Stimulated activated CD8-positive, alpha-beta memory T cell treated with anti-CD3 and anti-CD28 coated beads, Interleukin-4, amount 100 ng/mL, for 24 hours (primary cell): ENCODE measurements around the gene PPP2R3A.
"Not testable (repeated sequence)": the region's sequence is repeated elsewhere in the genome, so short reads cannot be mapped to it uniquely, and the experiment has no call there.

ENCODE experiments used
- DNase-seq: peaks from one replicate; pipeline ENCODE4 v3.0.0-alpha.2; 2020; ENCODE audit warnings: low read depth

Gene PPP2R3A

GRCh38 chr3:136149667-136150066, 184.1 kb downstream of the PPP2R3A start:
- DNase-seq: no peak

- no peak for DNase-seq
Observed at GRCh38 chr3:136151219-136151618, 185.7 kb downstream of the PPP2R3A start.

DNA sequence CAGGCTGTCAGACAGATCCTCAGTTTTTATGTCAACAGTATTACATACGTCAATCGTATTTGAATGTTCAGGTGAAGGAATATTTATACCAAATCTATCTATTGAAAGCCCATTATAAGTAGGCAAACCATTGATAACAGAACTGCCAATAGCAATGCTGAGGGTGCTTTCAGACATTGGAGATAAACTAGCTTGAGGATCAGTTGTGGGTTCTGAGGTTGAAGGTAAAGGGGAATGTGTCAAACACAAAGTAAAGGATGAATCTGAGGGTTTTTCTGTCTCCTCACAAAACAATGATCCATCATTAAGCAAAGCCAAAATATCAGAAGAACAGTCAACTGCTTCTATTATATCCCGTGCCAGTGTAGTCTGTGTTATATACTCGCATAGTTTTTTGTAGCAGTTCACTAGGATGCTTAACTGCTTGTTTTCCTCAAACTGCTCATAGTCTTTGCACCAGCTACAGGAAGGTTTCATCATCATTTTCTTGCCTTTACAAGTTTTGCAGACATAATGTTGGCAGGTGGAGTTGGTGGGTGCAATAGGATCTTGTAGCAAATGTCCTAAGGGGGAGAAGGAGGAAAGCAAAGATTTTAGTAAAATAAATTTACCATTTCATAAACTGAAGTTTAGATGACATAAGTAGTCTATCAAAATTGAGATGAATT, 186.8 kb downstream of the PPP2R3A start:
- no peak for DNase-seq

DNA sequence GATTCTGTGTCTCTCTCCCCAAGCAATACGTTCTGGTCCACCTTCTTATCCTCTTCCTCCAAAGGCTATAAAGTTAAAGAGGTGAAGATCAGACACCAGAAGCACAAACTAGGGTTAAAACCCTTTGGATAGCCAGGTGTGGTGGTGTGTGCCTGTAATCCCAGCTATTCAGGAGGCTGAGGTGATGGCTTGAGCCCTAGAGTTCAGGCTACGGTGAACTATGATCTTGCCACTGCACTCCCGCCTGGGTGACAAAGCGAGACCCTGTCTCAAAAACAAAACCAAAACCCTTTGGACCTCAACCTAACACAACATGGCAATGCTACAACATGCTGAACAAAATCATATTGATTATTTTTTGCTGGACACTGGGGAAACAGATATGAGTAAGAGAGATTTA, 187.4 kb downstream of the PPP2R3A start:
- no peak for DNase-seq

DNA sequence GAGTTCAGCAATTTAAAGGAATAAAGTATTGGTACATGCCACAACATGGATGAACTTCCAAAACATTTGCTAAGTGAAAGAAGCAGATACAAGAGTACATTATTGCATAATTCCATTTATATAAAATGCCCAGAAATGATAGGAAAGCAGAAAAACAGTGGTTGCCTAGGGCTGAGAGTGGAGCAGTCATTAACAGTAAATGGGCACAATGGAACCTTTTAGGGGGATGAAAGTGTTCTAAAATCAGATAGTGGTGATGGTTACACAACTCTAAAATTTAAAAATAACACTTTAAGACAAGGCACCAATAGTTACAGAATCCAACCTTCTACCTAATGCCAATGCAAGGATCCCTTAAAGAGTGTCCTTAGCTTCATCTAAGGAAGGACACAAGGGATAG, 196.0 kb downstream of the PPP2R3A start:
- no peak for DNase-seq

DNA sequence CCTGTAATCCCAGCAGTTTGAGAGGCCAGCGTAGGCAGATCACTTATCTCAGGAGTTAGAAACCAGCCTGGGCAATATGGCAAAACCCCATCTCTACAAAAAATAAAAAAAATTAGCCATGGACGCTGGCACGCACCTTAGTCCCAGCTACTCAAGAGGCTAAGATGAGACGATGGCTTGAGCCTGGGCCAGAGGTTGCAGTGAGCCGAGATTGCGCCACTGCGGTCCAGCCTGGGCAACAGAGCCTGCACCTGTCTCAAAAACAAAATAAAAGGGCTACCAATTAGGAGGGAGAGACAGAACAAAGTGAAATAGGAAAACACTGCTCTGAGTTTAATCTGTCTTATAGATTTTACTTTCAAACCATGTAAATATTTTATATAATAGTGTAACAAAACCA, 196.8 kb downstream of the PPP2R3A start:
- no peak for DNase-seq

- DNase-seq: not testable (repeated sequence)
Observed at GRCh38 chr3:136163607-136164006, 198.1 kb downstream of the PPP2R3A start.

- DNase-seq: no peak
Observed at GRCh38 chr3:136166507-136166906, 201.0 kb downstream of the PPP2R3A start.

GRCh38 chr3:136168236-136168635, 202.7 kb downstream of the PPP2R3A start:
- not testable (repeated sequence) for DNase-seq

DNA sequence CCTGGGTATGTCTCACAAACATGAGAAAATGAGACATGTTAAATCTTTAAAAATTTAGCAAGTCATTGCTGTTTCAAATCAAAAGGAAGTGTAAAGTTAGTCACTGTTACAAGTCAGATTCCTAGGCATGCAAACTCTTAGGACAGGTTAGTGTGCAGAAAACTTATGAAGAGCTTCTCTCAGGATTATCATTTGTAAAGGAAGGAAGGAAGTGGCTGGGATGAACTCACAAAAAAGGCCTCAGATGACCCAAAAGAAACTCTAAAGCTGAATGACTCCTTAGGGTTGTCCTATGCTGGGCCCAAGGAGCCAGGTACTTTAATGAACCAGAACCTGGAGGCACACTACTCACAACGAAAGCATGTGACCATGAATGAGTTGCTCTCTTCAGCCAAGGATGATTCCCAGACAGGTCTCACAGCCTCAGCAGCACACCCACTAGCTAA, 205.6 kb downstream of the PPP2R3A start:
- no peak for DNase-seq

GRCh38 chr3:136173939-136174490, 208.5 kb downstream of the PPP2R3A start:
- DNase-seq: no peak

GRCh38 chr3:136177876-136178275, 212.3 kb downstream of the PPP2R3A start:
- DNase-seq: no peak

DNA sequence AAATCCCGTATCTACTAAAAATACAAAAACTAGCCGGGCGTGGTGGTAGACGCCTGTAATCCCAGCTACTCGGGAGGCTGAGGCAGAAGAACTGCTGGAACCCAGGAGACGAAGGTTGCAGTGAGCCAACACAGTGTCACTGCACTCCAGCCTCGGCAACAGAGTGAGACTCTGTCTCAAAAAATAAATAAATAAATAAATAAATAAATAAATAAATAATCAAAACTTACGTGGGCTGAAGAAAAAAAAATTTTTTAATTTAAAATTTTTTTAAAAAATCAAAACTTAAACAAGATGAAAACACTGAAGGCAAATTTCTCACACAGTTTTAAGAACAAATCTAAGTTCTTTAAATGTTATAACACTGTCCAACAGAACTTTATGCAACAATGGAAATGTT, 216.2 kb downstream of the PPP2R3A start:
- DNase-seq: no peak

DNA sequence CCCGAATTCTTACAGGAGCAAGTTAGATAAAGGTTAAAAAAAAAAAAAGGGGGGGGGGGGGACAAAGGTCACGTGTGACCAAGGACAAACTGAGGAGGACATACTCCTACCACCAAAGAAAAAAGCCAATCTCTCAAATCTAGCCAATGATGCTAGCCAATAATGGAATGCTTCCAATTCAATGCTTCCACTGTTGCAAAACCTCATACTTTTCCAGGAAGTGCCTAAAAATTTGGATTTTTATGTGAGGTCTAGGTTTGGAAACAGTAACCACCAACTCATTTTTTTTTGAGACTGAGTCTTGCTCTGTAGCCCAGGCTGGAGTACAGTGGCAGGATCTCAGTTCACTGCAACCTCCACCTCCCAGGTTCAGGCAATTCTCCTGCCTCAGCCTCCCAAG, 219.2 kb downstream of the PPP2R3A start:
- no peak for DNase-seq

- no peak for DNase-seq
Observed at GRCh38 chr3:136186344-136186743, 220.8 kb downstream of the PPP2R3A start.

DNA sequence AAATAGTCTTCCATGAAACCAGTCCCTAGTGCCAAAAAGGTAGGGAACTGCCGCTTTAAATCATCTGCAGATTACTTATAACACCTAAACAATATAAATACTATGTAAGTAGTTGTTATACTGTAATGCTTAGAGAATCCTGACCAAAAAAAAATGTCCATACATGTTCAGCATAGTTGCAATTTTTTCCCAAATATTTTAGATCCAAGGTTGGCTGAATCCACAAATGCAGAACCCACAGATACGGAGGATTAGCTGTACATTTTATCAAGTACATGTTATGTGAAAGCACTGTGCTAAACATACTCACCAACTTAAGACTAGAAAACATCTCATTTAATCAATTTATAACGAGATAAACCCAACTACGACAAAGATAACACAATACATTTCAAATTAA, 221.3 kb downstream of the PPP2R3A start:
- no peak for DNase-seq

DNA sequence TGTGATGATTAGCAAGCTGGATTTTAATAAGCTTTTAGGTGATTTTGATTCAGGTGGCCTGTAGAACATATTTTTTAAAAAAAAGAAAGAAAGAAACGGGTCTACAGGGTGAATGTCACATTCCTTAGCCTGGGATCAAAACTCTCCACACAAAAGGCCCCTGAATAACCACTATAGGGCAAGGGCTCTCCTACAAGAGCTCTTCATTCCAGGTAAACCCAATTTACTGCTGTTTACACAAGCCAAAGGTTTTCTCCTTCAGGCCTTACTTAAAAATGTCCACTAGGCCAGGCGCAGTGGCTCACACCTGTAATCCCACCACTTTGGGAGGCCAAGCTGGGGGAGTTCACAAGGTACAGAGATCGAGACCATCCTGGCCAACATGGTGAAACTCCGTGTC, 222.3 kb downstream of the PPP2R3A start:
- no peak for DNase-seq

- no peak for DNase-seq
Observed at GRCh38 chr3:136189043-136189442, 223.5 kb downstream of the PPP2R3A start.

DNA sequence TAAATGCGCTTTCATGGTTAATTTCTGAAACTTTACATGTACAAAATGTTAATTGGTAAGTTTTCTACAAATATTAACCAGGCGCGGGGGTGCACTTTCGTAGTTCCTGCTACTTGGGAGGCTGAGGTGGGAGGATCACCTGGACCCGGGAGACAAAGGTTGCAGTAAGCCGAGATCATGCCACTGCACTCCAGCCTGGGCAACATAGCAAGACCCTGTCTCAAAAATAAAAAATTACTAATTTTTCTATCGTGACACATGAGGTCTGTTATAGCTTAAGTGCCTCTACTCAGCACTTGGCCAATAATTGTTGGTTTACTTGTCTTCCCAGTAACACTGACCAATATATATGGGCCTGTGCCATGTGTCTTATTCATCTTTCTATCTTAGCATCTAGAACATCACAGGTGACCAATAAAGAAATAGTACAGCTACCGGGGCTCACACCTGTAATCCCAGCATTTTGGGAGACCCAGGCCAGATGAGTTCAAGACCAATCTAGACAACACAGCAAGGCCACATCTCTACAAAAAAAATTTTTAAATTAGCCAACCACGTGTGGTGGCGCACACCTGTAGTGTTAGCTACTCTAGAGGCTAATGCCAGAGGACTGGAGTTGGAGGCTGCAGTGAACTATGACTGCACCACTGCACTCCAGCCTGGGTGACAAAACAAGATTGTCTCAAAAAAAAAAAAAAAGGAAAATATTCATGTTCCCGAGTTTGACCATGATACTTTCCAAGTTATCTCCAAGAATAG, 224.5 kb downstream of the PPP2R3A start:
- no peak for DNase-seq

DNA sequence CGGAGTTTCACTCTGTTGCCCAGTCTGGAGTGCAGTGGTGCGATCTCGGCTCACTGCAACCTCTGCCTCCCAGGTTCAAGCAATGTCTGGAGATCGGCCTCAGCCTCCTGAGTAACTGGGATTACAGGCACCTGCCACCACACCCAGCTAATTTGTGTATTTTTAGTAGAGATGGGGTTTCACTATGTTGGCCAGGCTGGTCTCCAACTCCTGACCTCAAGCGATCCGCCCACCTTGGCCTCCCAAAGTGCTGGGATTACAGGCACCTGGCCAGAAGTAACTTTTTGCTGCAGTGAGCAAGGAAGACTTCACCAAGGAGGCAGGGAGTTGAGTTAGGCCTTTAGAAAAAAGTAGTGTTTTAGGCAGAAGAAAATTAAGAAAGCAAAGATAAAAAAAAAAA, 226.7 kb downstream of the PPP2R3A start:
- DNase-seq: not testable (repeated sequence)

- DNase-seq: no peak
Observed at GRCh38 chr3:136192831-136193230, 227.3 kb downstream of the PPP2R3A start.

DNA sequence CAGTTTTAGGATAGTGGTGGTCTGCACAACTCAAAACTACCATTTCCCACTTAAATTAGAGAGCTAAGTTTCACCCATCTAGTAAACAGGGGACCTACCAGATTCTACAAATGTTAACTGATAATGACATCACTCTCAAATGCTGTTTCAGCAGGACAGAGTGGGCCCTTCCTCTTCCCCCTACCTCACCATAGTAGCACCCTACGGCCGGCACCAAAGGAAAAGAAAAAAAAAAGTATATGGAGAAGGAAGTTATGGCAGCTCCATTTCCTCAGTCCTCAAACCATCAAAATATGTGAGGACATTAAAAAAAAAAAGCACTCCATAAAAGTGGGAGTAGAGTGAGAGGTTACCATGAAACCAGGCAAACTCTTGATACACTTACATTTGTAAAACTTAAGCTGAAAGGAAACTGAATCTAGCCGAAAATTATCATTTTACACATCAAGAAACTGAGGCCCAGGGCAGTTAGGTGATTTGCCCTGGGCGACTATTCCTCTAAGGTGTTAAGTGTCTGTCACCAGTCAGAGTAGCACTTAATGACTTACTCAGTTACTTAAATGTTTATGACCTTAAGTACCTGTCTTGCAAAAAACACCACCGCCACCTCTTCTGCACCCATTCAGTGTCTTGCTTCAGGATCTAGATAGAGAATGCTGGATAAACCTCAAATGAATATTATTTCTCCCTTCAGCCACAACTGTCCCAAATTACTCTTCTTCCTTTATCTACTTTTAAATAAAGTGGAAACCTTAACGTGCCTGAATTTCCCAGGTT, 227.9 kb downstream of the PPP2R3A start:
- no peak for DNase-seq
